Stimulated activated CD4-positive, alpha-beta T cell treated with anti-CD3 and anti-CD28 coated beads, Interleukin-2, amount 100 ng/mL, for 4 hours (primary cell): ENCODE measurements around the gene ALDH1L1.

ENCODE experiments used
- DNase-seq: peaks from one replicate; pipeline ENCODE4 v3.0.0-alpha.2; 2020; ENCODE audit warnings: low read depth

Gene ALDH1L1

GRCh38 chr3:126134219-126134975, 46.0 kb downstream of the ALDH1L1 start:
- peak; percentile 18 for DNase-seq

DNA sequence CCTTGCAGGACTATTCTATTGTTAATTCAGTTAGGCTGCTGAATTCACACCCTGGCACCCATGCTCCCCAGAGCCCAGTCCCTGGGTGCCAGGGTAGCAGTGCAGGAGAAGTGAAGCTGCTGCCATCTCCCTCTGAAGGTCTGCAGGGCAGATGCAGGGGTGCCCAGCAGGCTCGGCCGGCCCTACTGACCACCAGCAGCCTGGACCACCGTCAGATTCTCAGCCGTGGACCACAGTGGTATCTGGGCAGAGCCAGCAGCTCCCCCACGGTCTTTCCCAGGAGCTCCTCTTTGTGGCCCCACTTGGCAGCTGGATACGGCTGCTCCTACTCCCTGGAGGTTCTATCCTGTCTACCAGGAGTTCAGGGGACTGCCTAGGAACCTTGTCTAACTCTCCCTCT, 46.8 kb downstream of the ALDH1L1 start:
- no peak for DNase-seq

GRCh38 chr3:126132751-126133511, 47.5 kb downstream of the ALDH1L1 start:
- DNase-seq, result no peak

DNA sequence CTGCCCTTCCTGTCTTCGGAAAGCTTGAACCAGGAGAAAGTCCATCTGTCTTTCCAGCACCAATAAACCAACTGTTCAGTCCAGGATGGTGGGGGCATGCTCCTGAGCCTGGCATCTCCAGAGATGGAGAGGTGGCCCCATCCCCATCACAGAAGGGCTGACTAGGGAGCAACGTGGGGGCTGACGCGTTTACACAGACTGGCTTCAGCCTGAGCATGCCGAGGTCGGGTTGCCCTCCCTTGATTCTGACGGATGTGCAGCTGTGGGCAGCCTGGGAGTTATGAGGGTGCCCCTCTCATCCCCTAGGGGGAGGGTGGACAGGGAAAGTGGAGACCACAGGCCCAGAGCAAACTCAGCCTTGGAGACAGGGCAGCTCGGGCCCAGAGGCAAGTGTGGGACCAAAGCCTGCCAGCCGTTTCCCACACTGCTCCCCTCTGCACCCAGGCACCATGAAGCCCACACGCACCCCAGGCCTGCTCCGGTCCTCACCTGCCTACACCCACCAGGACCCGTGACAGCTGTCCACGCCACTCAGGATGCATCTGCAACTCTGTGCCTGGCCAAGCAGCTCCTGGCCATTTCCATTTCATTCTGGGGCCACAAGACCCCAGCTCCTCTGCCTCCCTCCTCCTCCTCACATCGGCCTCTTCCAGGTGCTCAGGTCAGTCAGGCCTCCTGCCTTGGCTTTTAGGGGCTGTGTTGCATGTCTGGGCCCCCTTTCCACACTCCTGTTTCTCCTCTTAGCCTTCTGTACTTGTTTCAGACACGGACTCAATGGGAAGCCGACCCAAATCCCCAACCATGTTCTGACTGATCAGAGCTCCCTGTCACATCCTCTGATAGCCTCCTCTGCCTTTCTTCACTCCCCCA, 48.3 kb downstream of the ALDH1L1 start:
- no peak for DNase-seq

DNA sequence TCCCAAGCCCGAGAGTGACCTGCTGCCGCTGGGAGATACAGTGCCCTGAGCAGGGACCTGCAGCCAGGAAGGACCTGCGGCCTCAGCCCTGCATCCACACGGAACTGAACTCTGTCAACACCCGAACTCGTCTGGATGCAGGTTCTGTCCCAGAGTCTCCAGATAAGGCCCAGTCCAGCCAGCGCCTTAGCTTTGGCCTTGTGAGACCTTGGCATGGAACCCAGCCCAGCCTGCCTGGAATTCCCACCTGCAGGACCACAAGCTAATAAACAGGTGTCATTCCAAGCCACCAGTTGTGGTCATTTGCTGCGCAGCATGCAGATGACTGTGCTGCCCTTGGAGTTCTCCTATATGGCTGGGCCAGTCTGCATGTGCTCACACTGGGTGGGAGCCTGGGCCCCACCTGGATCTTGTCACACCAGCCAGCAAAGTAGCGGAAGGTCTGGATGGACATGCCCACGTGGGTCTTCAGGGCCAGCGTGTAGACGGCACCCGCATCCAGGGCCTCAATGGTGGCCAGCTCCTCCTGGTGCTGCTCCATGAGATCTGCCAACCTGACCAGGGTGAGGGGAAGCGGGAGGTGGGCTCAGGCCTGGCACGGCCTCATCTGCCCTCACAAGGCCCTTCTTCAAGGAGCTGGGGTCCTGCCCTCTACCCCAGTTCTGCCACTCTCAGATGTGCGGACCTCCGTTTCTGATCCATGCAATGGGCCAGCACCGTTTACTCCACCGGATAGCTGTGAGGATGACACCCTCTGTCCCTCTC, 49.2 kb downstream of the ALDH1L1 start:
- DNase-seq, result no peak

- DNase-seq, result no peak
Observed at GRCh38 chr3:126130081-126130855, 50.1 kb downstream of the ALDH1L1 start.

GRCh38 chr3:126129398-126129891, 50.9 kb downstream of the ALDH1L1 start:
- DNase-seq, result no peak

DNA sequence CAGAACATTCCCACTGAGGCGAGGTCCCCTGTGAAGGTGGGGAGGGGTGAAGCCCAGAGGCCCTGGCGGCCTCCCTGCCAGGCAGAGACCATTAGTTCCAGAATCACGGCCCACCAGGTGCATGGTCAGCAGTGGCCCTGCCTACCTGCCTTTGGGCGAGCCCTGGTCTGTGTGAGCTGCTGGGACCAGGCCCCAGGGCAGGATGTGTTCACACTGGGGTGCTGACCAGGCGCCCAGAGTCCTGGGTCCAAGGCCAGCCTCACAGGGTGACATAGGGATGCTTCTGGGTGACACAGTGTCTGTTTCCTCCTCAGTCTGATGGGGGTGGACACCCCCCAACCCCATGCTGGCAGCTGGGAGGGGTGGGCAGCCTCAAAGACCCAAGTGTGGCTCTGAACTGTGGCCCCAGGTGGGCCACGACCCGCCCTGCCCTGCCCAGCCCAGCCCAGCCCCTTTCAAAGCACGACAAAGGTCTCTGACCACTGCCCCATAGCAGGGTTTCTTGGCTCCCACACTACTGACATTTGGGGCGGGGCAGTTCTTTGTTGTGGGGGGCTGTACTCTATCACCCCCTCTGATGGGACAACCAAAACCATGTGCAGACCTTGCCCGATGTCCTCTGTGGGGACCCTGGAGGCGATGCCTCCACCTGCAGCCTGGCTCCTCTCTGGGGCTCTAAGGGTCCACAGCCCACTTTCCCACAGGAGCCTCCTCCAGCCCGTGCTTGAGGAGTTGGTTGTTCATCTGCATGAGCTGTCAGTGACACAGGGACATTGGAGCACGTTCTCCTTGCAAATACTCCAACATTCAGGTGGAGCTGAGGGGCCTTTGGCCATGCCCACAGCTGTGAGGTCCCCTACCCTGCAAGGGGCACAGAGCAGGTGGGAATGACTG, 51.6 kb downstream of the ALDH1L1 start:
- no peak for DNase-seq

DNA sequence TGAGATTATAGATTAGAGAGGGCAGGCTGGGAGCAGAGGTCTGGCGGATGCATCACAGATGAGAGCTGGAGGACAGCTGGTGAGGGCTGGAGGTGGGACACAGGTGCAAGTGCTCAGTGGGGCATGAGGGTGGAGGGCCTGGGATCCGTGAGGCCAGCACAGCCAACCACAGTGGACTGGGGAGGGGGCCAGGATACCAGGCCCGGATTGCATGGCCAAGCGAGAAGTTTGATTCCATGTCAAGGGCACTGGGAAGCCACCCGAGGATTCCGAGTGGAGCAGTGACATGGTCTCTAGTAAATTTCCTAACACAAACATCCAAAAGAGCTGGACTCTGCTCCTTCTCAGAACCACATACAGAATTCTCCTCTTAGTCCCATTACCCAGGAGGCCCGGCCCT, 52.5 kb downstream of the ALDH1L1 start:
- no peak for DNase-seq

GRCh38 chr3:126127452-126127851, 52.9 kb downstream of the ALDH1L1 start:
- no peak for DNase-seq

DNA sequence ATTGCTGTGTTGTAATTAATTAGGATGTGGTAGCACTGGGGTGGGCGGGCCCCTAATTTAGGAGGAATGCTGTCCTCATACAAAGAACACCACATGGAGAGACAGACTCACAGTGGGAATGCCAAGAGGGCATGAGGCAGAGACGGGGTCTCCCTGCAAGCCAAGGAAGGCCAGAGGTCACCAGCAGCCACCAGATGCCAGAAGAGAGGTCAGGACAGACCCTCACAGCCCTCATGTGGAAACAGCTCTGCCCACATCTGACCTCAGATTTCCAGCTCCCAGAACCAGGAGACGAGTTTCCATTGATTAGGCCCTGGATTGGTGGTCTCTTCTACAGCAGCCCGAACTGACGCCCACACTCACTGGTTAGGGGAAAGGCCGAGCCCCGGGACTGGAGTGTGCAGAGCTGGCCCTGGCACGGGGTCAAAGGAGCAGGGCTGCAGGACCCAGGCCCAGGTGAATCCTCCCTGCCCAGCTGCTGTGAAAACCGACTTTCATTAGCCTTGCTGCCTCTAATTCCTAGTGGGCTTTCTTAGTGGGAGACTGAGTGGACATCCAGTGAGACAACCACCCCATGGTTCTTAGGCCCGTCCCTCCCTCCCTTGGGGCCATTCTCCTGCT, 53.5 kb downstream of the ALDH1L1 start:
- no peak for DNase-seq

- no peak for DNase-seq
Observed at GRCh38 chr3:126126286-126126685, 54.1 kb downstream of the ALDH1L1 start.

- DNase-seq, result no peak
Observed at GRCh38 chr3:126125781-126126251, 54.6 kb downstream of the ALDH1L1 start.

- DNase-seq, result no peak
Observed at GRCh38 chr3:126125341-126125740, 55.0 kb downstream of the ALDH1L1 start.

GRCh38 chr3:126124896-126125295, 55.5 kb downstream of the ALDH1L1 start:
- DNase-seq, result no peak

DNA sequence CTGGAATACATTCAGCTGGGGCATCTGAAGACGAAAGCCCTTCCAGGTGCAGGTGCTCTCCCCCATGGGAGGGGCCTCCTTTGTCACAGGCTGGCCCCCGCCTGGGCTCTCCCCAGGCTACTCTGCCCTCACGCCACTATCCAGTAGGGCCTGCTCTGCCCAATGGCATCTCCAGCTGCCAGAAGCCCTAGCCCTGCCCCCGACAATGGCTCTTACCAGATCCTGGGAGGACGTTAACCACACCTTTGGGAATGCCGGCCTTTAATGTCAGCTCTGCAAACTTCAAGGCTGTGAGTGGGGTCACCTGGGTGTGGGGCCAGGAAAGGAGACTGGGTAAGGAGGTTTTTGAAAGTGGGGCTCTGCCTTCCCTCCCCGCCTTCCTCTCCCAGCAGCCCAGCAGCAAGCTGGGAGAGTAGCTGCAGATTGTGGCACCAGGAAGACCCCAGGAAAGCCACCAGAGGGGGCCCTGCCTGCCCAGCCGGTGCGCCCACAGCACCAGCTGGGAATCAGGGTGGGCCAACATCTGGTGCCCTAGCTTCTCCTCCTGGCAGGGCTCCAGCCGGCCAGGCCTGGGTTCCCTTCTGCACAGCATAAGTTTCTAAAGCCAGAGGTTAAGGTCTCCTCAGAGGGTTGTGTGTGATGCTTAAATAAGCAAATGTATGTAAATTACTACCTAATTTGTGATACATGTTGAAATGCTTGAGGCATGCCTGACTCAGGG, 56.1 kb downstream of the ALDH1L1 start:
- no peak for DNase-seq

GRCh38 chr3:126121632-126122031, 58.8 kb downstream of the ALDH1L1 start:
- no peak for DNase-seq

GRCh38 chr3:126121074-126121473, 59.3 kb downstream of the ALDH1L1 start:
- no peak for DNase-seq
